OCI-LY3 (cell line): ENCODE results near the gene RIC1.

Experiments used
- H2AFZ ChIP-seq: fragments of 200-600, 300-600 bp; shearing (Covaris generic); 2 replicates; pipeline ENCODE4 v1.6.0; 2014; ENCODE audit warnings: antibody characterized with exemption, low read depth, low read length
- H3K27ac ChIP-seq: fragments of 200-600, 300-600 bp; sonication (generic); 2 replicates; pipeline ENCODE4 v1.5.1; 2014; ENCODE audit warnings: mild to moderate bottlenecking, low read length, moderate library complexity, mixed read lengths
- H3K27me3 ChIP-seq: fragments of 200-600, 300-600 bp; sonication (generic); 2 replicates; pipeline ENCODE4 v1.6.1; 2014; ENCODE audit warnings: low read depth, low read length, mixed read lengths
- H3K36me3 ChIP-seq: fragments of 200-600, 300-600 bp; sonication (generic); replicated peaks from 2 replicates; pipeline ENCODE3; 2014; ENCODE audit warnings: low read depth, low read length, mixed read lengths
- H3K4me1 ChIP-seq: fragments of 300-600, 200-600 bp; sonication (generic); 2 replicates; pipeline ENCODE4 v1.6.1; 2014; ENCODE audit warnings: low read length, mixed read lengths
- H3K4me2 ChIP-seq: fragments of 200-600, 300-600 bp; sonication (generic); 2 replicates; pipeline ENCODE4 v1.6.1; 2014; ENCODE audit warnings: low read length, mixed read lengths
- H3K4me3 ChIP-seq: fragments of 300-600, 200-600 bp; sonication (generic); 2 replicates; pipeline ENCODE4 v1.5.1; 2014; ENCODE audit warnings: antibody characterized with exemption, mild to moderate bottlenecking, low read length, moderate library complexity
- H3K79me2 ChIP-seq: fragments of 300-600, 200-600 bp; shearing (Covaris generic); 2 replicates; pipeline ENCODE4 v1.6.1; 2014; ENCODE audit warnings: mild to moderate bottlenecking, low read length, mixed read lengths
- H3K9ac ChIP-seq: fragments of 300-600, 200-600 bp; shearing (Covaris generic); 2 replicates; pipeline ENCODE4 v1.6.0; 2014; ENCODE audit warnings: mild to moderate bottlenecking, low read length, moderate library complexity
- H3K9me3 ChIP-seq: fragments of 200-600, 300-600 bp; shearing (Covaris generic); 2 replicates; pipeline ENCODE4 v1.6.1; 2014; ENCODE audit warnings: low read length, mixed read lengths; ENCODE audit not compliant: insufficient read depth
- H4K20me1 ChIP-seq: fragments of 200-600, 300-600 bp; sonication (generic); 2 replicates; pipeline ENCODE4 v1.6.1; 2016; ENCODE audit warnings: low read length, mixed read lengths; ENCODE audit not compliant: insufficient read depth
- EZH2phosphoT487 ChIP-seq: fragments of 200-600 bp; shearing (Covaris generic); IDR thresholded peaks from 2 replicates; pipeline ENCODE4 v1.6.1; 2018; ENCODE audit warnings: antibody characterized with exemption, mixed run types, low read depth
- TF ChIP-seq, protein P1 (sequence below): fragments of 200-600, 300-600 bp; sonication (generic); IDR thresholded peaks from 2 replicates; pipeline ENCODE4 v1.5.1; 2014; ENCODE audit warnings: antibody characterized with exemption, low read length, low read depth

Gene RIC1

DNA sequence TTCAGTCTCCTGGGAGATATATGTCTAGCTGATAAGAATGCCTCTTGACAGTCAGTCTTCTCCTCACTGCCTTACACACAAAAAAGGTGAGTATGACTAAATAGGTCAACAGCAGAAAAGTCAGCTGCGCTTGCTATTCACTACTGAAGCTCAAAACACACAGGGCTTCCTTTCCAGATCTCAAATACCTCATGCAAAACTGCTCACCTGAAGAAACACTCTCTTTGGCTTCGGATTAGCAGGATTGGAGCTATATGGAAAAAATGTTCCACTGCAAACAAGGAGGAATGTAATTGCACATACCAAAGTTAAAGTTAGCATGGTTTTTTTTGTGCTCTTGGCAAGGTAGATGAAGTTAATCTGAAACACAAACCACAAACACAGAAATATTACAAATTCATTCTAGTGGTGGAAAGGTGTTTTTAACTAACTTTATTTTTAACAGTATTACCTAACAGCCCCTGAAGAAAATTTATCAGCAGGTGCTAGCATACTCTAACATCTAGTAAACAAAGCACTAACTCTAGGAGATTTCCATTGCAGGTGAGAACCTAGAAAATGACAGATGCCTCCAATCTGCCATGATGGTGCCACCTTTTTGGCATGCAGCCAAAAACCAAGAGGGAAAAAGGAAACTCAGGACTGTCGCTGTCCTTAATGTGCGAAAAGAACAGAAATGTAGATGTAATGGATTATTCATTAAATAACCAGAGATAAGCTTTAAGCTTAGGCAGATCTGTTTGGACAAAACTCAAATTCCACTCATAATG lies 172.2 kb downstream of the RIC1 start:
- H3K4me1 ChIP-seq = no peaks in the 10 kb centered on the region
- H3K9ac ChIP-seq = no peak overlapping the region
- no peaks in the 10 kb centered on the region for H3K9me3 ChIP-seq
- H3K79me2 ChIP-seq = no peaks in the 10 kb centered on the region
- H3K4me3 ChIP-seq = no peak overlapping the region
- peaks cover 3% of the 10 kb centered on the region; the same call in 1 of the 2 replicates for H4K20me1 ChIP-seq
- H3K36me3 ChIP-seq = peaks cover 14% of the 10 kb centered on the region
- TF ChIP-seq EZH2phosphoT487 = no peak
- TF ChIP-seq, protein P1, sequence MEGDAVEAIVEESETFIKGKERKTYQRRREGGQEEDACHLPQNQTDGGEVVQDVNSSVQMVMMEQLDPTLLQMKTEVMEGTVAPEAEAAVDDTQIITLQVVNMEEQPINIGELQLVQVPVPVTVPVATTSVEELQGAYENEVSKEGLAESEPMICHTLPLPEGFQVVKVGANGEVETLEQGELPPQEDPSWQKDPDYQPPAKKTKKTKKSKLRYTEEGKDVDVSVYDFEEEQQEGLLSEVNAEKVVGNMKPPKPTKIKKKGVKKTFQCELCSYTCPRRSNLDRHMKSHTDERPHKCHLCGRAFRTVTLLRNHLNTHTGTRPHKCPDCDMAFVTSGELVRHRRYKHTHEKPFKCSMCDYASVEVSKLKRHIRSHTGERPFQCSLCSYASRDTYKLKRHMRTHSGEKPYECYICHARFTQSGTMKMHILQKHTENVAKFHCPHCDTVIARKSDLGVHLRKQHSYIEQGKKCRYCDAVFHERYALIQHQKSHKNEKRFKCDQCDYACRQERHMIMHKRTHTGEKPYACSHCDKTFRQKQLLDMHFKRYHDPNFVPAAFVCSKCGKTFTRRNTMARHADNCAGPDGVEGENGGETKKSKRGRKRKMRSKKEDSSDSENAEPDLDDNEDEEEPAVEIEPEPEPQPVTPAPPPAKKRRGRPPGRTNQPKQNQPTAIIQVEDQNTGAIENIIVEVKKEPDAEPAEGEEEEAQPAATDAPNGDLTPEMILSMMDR = no peak
- no peak overlapping the region for H2AFZ ChIP-seq
- no peak overlapping the region for H3K4me2 ChIP-seq
- H3K27me3 ChIP-seq = no peaks in the 10 kb centered on the region
- H3K27ac ChIP-seq = no peak overlapping the region

DNA sequence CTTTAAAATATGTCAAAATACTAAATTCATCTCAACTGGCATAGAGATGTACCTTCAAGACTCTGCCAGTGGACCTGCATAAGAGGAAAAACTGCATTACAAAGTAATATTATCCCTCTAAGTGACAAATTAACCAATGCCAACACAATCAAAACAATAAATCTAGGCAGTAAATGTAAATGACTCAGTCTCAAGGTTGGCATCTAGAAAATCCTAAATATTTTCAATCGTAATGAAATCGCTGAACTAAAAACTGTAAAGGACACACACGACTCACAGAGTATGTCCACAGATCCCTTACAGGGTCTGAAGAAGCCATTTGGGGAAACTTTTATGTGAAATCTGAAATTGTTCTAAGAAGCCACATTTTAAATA lies 172.8 kb downstream of the RIC1 start:
- TF ChIP-seq, protein P1 = no peak
- TF ChIP-seq EZH2phosphoT487 = no peak

DNA sequence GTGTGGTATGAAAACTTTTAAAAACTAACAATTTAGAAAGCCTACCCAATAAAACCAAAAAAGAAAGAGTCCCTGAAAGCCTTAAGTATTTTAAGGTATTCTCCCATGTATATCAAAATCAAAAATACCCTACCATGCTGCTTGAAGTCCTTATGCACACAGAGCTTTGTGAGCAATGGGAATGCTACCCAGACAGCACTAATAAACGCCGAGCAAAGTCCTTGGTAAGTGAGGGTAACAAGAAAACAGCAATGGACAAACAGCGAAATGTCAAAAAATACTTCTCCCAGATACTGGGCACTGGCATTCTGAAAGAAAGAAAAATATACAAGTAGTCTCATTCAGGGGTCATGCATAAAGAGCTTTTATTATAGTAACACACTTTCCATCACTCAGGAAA lies 176.6 kb downstream of the RIC1 start:
- TF ChIP-seq, protein P1 = no peak
- no peak for TF ChIP-seq EZH2phosphoT487
- H3K9ac ChIP-seq = no peak overlapping the region
- no peak overlapping the region for H3K4me2 ChIP-seq
- no peak overlapping the region for H3K27ac ChIP-seq
- peaks cover 3% of the 10 kb centered on the region; the same call in 1 of the 2 replicates for H4K20me1 ChIP-seq
- H3K4me1 ChIP-seq = no peaks in the 10 kb centered on the region
- H3K79me2 ChIP-seq = no peaks in the 10 kb centered on the region
- no peaks in the 10 kb centered on the region for H3K27me3 ChIP-seq
- H3K4me3 ChIP-seq = no peak overlapping the region
- H3K9me3 ChIP-seq = no peaks in the 10 kb centered on the region
- H2AFZ ChIP-seq = no peak overlapping the region
- peaks cover 20% of the 10 kb centered on the region for H3K36me3 ChIP-seq

More for the DNA sequence above, 172.8 kb downstream of the RIC1 start:
- Histone ChIP-seq H3K79me2 (no peaks in the 10 kb centered on the region), H3K9ac (no peak overlapping the region), H3K36me3 (peaks cover 11% of the 10 kb centered on the region), H4K20me1 (peaks cover 3% of the 10 kb centered on the region; the same call in 1 of the 2 replicates), H3K27ac (no peak overlapping the region), H3K4me1 (no peaks in the 10 kb centered on the region), H2AFZ (no peak overlapping the region), H3K9me3 (no peaks in the 10 kb centered on the region), H3K27me3 (no peaks in the 10 kb centered on the region), H3K4me2 (no peak overlapping the region), H3K4me3 (no peak overlapping the region)

DNA sequence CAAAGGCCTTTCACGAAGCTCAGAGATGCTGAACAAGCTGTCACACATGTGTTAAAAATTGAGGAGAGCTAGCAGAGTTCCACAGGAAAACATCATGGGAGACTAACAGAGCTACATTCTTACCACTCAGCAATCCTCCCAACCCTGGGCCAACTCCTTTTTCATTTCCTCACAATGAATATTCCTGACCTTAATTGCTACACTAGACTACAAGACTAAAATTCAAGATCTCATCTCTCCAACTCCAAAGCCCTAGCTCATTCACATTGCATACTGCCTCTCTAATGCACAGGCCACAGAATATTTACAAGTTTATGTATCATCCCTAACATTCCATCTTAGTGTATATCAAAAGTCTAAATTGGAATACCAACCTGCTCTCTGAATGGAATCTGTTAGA lies 182.8 kb downstream of the RIC1 start:
- Histone ChIP-seq H3K4me3 (no peak overlapping the region), H3K36me3 (peaks cover 24% of the 10 kb centered on the region), H2AFZ (no peak overlapping the region), H3K4me2 (no peak overlapping the region), H3K9ac (no peak overlapping the region), H3K4me1 (no peaks in the 10 kb centered on the region), H3K9me3 (no peaks in the 10 kb centered on the region), H3K27me3 (no peaks in the 10 kb centered on the region), H3K79me2 (no peaks in the 10 kb centered on the region), H3K27ac (no peak overlapping the region), H4K20me1 (no peaks in the 10 kb centered on the region)
- TF ChIP-seq EZH2phosphoT487 = no peak
- TF ChIP-seq, protein P1 = no peak
